HG03432 (cell line): ENCODE results near the gene MKI67.
A peak's percentile ranks its signal among the peaks of the same experiment; 100 is the strongest.
"Not testable (repeated sequence)": the region's sequence is repeated elsewhere in the genome, so short reads cannot be mapped to it uniquely, and the experiment has no call there.

ENCODE experiments used
- ATAC-seq: cut with Tn5 transposase; IDR thresholded peaks from one replicate; pipeline ENCODE4 v1.9.1; 2021; ENCODE audit warnings: mild to moderate bottlenecking, moderate library complexity; ENCODE audit not compliant: unreplicated experiment

Gene MKI67, protein sequence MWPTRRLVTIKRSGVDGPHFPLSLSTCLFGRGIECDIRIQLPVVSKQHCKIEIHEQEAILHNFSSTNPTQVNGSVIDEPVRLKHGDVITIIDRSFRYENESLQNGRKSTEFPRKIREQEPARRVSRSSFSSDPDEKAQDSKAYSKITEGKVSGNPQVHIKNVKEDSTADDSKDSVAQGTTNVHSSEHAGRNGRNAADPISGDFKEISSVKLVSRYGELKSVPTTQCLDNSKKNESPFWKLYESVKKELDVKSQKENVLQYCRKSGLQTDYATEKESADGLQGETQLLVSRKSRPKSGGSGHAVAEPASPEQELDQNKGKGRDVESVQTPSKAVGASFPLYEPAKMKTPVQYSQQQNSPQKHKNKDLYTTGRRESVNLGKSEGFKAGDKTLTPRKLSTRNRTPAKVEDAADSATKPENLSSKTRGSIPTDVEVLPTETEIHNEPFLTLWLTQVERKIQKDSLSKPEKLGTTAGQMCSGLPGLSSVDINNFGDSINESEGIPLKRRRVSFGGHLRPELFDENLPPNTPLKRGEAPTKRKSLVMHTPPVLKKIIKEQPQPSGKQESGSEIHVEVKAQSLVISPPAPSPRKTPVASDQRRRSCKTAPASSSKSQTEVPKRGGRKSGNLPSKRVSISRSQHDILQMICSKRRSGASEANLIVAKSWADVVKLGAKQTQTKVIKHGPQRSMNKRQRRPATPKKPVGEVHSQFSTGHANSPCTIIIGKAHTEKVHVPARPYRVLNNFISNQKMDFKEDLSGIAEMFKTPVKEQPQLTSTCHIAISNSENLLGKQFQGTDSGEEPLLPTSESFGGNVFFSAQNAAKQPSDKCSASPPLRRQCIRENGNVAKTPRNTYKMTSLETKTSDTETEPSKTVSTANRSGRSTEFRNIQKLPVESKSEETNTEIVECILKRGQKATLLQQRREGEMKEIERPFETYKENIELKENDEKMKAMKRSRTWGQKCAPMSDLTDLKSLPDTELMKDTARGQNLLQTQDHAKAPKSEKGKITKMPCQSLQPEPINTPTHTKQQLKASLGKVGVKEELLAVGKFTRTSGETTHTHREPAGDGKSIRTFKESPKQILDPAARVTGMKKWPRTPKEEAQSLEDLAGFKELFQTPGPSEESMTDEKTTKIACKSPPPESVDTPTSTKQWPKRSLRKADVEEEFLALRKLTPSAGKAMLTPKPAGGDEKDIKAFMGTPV (N-terminal part only)

DNA sequence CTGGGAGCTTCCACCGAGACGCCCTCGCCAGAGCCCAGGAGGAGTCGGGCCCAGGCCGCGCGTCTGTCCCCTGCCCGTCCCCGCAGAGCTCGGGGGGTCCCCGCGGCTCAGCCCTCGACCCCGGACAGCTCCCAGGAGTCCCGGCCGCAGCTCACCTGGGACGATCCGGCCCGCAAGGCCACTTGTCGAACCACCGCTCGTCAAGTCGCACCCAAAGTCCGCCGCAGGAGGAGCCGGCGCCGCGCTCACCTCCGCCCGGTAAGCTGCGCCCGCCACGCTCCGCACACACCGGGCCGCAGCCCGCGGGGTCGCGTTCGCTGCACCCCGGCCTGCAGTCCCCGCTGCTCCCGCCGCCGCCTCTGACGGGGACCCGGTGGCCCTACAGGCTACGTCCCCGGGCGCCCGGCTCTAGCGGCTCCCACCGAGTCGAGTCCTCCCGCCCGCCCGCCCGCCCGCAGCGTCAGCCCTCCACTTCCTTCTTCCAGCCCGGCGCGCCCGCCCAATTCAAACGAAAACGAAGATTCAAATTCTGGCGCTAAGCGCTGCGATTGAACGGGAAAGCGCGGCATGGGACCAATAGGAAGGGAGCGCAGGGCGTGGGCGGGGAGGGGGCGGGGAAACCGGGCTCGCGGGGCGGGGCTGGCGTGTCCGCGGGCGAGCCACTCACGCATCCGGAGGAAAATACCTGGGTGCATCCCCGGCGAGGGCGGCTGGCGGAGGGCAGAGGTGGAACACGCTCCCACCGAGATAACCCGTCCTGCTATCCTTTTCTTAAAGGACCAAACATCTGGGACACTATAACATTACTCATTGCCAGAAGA is at the start of gene MKI67:
Gene MKI67 (minus strand): TSS at position 480 of the 821 bp plus-strand sequence. CDS start 756 bp downstream, outside the sequence.
- ATAC-seq: peak; percentile 92

- no peak for ATAC-seq
Measured at GRCh38 chr10:128174581-128175559, 48.6 kb upstream of the MKI67 start.

- ATAC-seq: no peak
Measured at GRCh38 chr10:128173386-128173785, 47.2 kb upstream of the MKI67 start.

DNA sequence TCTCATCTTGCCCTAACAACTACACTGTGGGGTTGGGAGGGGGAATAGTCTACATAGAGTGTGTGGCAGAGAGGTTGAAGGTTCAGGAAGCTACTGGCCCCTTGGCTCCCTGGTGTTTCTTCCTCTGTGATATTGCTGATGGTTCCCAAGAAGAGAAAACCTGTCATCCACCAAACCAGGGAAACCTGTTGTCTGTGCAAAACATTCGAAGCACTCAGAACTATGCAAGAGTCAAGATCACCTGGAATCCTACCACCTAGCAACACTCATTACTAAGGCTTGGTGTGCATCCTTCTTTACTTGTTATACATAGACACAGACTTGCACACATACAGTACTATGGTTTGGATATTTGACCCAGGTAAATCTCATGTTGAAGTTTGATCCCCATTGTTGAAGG is 46.5 kb upstream of the MKI67 start:
- no peak for ATAC-seq

GRCh38 chr10:128169811-128170379 is 43.7 kb upstream of the MKI67 start:
- ATAC-seq: no peak

DNA sequence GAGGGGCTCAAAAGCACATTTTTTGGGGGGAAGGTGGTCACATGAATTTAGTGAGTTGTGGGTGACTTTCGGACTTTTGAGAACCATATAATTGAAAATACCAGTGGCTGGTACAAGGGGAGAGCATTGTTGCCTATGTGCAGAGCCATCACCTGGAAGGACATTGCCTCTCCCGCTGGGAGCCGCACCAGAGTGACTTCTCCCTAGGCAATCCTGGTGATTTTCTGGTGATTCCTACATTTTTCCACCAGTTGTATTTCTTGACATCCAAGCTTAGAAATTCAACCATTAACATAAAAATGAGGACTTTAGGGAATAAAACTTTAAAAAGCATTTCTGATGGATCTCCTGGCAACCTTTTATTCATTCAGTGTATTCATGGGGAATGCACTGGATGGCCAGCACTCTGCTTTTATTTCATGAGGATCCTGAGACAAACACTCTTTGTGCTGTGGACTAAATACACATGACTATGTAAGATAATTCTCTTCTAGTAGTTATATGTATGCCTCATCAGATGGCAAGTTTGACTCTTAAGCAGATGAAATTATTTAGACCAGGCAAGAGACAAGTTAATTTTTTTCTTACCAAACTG is 41.8 kb upstream of the MKI67 start:
- ATAC-seq: no peak

- ATAC-seq: not testable (repeated sequence)
Measured at GRCh38 chr10:128167123-128167522, 40.9 kb upstream of the MKI67 start.

- no peak for ATAC-seq
Measured at GRCh38 chr10:128166151-128166550, 39.9 kb upstream of the MKI67 start.

DNA sequence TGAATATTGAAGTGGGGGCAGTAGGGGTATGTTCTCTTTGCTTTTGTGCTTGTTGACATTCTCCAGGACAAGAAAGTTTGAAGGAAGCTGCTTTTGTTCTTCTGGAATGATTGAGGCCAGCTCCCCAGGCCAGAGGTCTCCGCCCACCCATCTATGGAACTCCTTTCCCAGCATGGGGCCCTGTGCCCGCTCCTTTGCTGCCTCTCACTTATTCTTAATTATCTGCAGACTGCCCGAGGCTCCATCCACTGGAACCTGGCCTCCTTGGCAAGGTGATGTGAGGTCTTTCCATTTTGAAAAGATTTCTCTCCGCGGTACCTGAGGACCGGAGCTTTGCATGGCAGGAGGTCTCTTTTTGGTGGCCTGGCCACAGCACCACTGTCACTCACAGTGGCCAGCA is 39.3 kb upstream of the MKI67 start:
- no peak for ATAC-seq

GRCh38 chr10:128163701-128164100 is 37.5 kb upstream of the MKI67 start:
- ATAC-seq: no peak

- ATAC-seq: peak; percentile 47
Measured at GRCh38 chr10:128161031-128161430, 34.8 kb upstream of the MKI67 start.

GRCh38 chr10:128160297-128160711 is 34.1 kb upstream of the MKI67 start:
- ATAC-seq: no peak

DNA sequence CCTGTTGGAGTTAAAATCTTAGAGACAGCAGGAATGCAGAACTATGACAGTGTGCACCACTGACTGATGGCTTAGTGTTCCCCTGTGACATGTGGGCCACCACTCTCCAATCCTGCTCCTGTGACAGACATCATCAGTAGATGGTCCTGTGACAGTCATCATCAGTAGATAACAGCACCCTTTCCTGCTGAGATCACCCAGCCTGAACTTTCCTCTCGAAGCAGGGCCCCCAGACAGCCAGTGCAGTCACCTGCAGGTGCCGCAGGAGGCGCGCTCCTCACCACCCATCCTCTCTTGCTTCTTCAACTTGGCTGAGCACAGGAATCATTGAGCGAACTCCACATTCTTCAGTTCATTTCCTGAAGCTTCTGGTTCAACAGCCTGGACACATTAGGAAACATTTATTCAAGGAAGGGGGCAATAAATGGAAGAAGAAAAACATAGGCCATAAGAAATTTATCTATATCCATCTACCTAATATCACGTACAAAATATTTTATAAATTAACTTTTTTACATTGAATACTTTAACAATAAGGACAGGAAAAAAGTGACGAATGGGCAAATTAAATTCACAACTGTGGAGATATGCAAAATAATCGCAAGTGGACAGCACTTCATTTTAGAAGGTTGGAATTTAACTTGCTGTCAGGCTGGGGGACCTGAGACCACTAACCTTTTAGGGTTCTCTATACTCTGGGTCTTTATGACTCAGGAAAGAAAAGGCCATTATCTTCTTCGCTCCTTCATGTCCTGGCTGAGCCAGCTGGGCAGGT is 32.0 kb upstream of the MKI67 start:
- ATAC-seq: no peak

DNA sequence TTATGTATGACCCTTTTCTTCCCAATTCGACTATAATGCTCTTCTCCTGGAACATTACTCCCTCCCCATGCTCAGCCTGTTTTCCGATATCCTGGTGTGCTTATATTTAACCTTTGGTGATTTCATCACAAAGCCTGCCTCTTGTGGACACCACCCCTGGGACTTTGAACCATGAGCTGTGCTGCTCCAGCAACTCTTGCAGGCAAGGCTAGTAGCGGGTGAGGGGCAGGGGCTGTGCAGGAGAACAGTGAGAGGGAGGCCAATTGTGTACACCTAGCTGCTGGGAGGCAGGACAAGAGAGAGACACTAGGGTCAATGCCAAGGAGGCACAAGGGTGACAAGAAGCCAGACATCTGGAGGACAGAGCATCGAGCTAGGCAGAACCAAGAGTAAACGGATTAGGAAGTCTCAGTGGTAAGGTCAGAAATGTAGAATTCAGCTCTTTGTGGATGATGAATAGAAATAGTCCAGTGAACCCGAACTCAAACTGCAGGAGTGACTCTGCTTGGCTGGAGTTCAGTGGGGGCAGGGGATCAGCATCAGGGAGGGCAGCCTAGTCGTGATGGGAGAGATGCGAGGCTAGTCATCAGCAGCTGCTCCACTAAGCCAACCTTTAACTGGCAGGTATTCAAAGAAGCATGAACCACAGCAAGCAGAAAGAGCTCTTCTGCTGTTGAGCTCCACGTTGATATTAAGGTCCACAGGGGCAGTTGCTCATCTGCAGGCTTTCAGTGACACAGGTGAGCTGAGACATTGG is 31.0 kb upstream of the MKI67 start:
- ATAC-seq: no peak

- no peak for ATAC-seq
Measured at GRCh38 chr10:128152741-128153580, 26.7 kb upstream of the MKI67 start.

DNA sequence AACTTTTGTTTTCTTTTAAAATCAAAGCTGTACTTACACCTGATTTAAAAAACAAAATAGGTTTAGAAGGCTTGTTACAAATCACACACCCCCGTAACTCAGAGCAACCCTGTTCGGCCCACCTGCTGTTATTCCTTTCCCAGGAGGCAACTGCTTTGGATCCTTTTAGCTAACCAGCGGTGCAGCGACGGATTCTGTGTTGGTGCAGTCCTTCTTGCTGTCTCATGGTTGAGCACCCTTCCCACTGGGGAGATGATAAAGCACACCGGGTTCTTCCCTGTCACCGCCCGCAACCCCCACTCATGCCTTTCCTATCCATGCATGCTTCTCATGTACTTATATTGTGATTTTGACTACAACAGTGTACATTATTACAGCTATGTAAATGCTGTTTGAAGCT is 24.8 kb upstream of the MKI67 start:
- no peak for ATAC-seq
